ENCODE data around the gene GABBR2.

GABBR2 gene

GRCh38 chr9:98541684-98542230 lies 167.0 kb downstream of the GABBR2 start:
- DNase-seq (ENCODE audit: low spot score): no peak

GRCh38 chr9:98540476-98540875 lies 168.3 kb downstream of the GABBR2 start:
- DNase-seq (ENCODE audit: low spot score): no peak

GRCh38 chr9:98539954-98540353 lies 168.8 kb downstream of the GABBR2 start:
- DNase-seq (ENCODE audit: low spot score): no peak

- DNase-seq (ENCODE audit: low spot score): no peak
These were observed 170.1 kb downstream of the GABBR2 start for GRCh38 chr9:98538626-98539031.

GRCh38 chr9:98538203-98538602 lies 170.5 kb downstream of the GABBR2 start:
- DNase-seq (ENCODE audit: low spot score): peak; percentile 9

GRCh38 chr9:98536542-98537173 lies 172.1 kb downstream of the GABBR2 start:
- DNase-seq (ENCODE audit: low spot score): peak; percentile 52

- no peak for DNase-seq (ENCODE audit: low spot score)
These were observed 174.9 kb downstream of the GABBR2 start for GRCh38 chr9:98533866-98534265.

GRCh38 chr9:98533132-98533531 lies 175.6 kb downstream of the GABBR2 start:
- DNase-seq (ENCODE audit: low spot score): no peak

GRCh38 chr9:98532574-98532973 lies 176.2 kb downstream of the GABBR2 start:
- no peak for DNase-seq (ENCODE audit: low spot score)

GRCh38 chr9:98532147-98532546 lies 176.6 kb downstream of the GABBR2 start:
- no peak for DNase-seq (ENCODE audit: low spot score)

GRCh38 chr9:98530806-98531386 lies 177.8 kb downstream of the GABBR2 start:
- DNase-seq (ENCODE audit: low spot score): no peak

- DNase-seq (ENCODE audit: low spot score): no peak
These were observed 178.5 kb downstream of the GABBR2 start for GRCh38 chr9:98530275-98530674.

GRCh38 chr9:98529841-98530240 lies 178.9 kb downstream of the GABBR2 start:
- DNase-seq (ENCODE audit: low spot score): no peak

GRCh38 chr9:98523231-98523901 lies 185.4 kb downstream of the GABBR2 start:
- no peak for DNase-seq (ENCODE audit: low spot score)

GRCh38 chr9:98522487-98522886 lies 186.2 kb downstream of the GABBR2 start:
- no peak for DNase-seq (ENCODE audit: low spot score)

GRCh38 chr9:98521141-98521540 lies 187.6 kb downstream of the GABBR2 start:
- DNase-seq (ENCODE audit: low spot score): no peak

GRCh38 chr9:98520221-98520960 lies 188.3 kb downstream of the GABBR2 start:
- DNase-seq (ENCODE audit: low spot score): no peak

- no peak for DNase-seq (ENCODE audit: low spot score)
These were observed 189.1 kb downstream of the GABBR2 start for GRCh38 chr9:98519641-98520040.

- DNase-seq (ENCODE audit: low spot score): no peak
These were observed 190.2 kb downstream of the GABBR2 start for GRCh38 chr9:98518556-98518955.

GRCh38 chr9:98517761-98518160 lies 191.0 kb downstream of the GABBR2 start:
- no peak for DNase-seq (ENCODE audit: low spot score)

GRCh38 chr9:98516897-98517503 lies 191.7 kb downstream of the GABBR2 start:
- no peak for DNase-seq (ENCODE audit: low spot score)
